Adipocyte (in vitro differentiated cells): ENCODE measurements around the gene ARPP21.
"Not testable (repeated sequence)": the region's sequence is repeated elsewhere in the genome, so short reads cannot be mapped to it uniquely, and the experiment has no call there.

ENCODE experiments used
- DNase-seq: peaks from one replicate; pipeline ENCODE4 v3.0.0-alpha.2; 2015; ENCODE audit warnings: low read depth
- H3K27me3 ChIP-seq: replicated peaks from 2 replicates; pipeline ENCODE4 v1.7.0; 2013; ENCODE audit warnings: mild to moderate bottlenecking, low read length, moderate library complexity; ENCODE audit not compliant: control insufficient read depth, insufficient read depth
- H3K36me3 ChIP-seq: 2 replicates; pipeline ENCODE4 v1.7.0; 2013; ENCODE audit warnings: low read length, mild to moderate bottlenecking, moderate library complexity; ENCODE audit not compliant: control insufficient read depth, insufficient read depth, severe bottlenecking
- H3K4me1 ChIP-seq: 2 replicates; pipeline ENCODE4 v1.7.0; 2013; ENCODE audit warnings: mild to moderate bottlenecking, low read length, moderate library complexity; ENCODE audit not compliant: control insufficient read depth, insufficient read depth
- H3K4me3 ChIP-seq: 2 replicates; pipeline ENCODE4 v1.7.0; 2013; ENCODE audit warnings: mild to moderate bottlenecking, low read length, moderate library complexity
- H3K9ac ChIP-seq: 2 replicates; pipeline ENCODE4 v1.7.0; 2013; ENCODE audit warnings: mild to moderate bottlenecking, low read length, moderate library complexity
- H3K9me3 ChIP-seq: 2 replicates; pipeline ENCODE4 v1.7.0; 2013; ENCODE audit warnings: mild to moderate bottlenecking, low read length, moderate library complexity; ENCODE audit not compliant: control insufficient read depth

The ARPP21 gene

GRCh38 chr3:35639254-35640186, at the start of gene ARPP21:
Gene ARPP21 (plus strand): TSS chr3:35639525. CDS start chr3:35681752, 42,227 bp downstream.
- Histone ChIP-seq H3K36me3 (no peaks in the 10 kb centered on the region), H3K4me3 (peak within 1 kb of the TSS; percentile 70), H3K27me3 (peaks cover 38% of the 10 kb centered on the region), H3K9ac (no peak within 1 kb of the TSS), H3K4me1 (peaks cover 7% of the 10 kb centered on the region), H3K9me3 (no peaks in the 10 kb centered on the region)
- DNase-seq = peak; percentile 61

GRCh38 chr3:35592589-35593295, 46.6 kb upstream of the ARPP21 start:
- H3K4me1 ChIP-seq = no peaks in the 10 kb centered on the region
- DNase-seq = no peak
- no peaks in the 10 kb centered on the region for H3K36me3 ChIP-seq
- no peaks in the 10 kb centered on the region for H3K9me3 ChIP-seq
- H3K27me3 ChIP-seq = no peaks in the 10 kb centered on the region
- no peak overlapping the region for H3K9ac ChIP-seq
- H3K4me3 ChIP-seq = no peak overlapping the region

GRCh38 chr3:35594739-35595138, 44.6 kb upstream of the ARPP21 start:
- Histone ChIP-seq H3K9me3 (no peaks in the 10 kb centered on the region), H3K4me3 (no peak overlapping the region), H3K36me3 (no peaks in the 10 kb centered on the region), H3K27me3 (no peaks in the 10 kb centered on the region), H3K4me1 (no peaks in the 10 kb centered on the region), H3K9ac (no peak overlapping the region)
- no peak for DNase-seq

- Histone ChIP-seq H3K27me3 (no peaks in the 10 kb centered on the region), H3K9me3 (no peaks in the 10 kb centered on the region), H3K4me1 (no peaks in the 10 kb centered on the region), H3K4me3 (no peak overlapping the region), H3K36me3 (no peaks in the 10 kb centered on the region), H3K9ac (no peak overlapping the region)
- no peak for DNase-seq
Measured at GRCh38 chr3:35596335-35596995, 42.9 kb upstream of the ARPP21 start.

- H3K4me1 ChIP-seq = no peaks in the 10 kb centered on the region
- no peak overlapping the region for H3K9ac ChIP-seq
- H3K4me3 ChIP-seq = no peak overlapping the region
- no peaks in the 10 kb centered on the region for H3K9me3 ChIP-seq
- DNase-seq = no peak
- no peaks in the 10 kb centered on the region for H3K27me3 ChIP-seq
- no peaks in the 10 kb centered on the region for H3K36me3 ChIP-seq
Measured at GRCh38 chr3:35597490-35597889, 41.8 kb upstream of the ARPP21 start.

- H3K4me1 ChIP-seq = no peaks in the 10 kb centered on the region
- no peak overlapping the region for H3K9ac ChIP-seq
- H3K9me3 ChIP-seq = no peaks in the 10 kb centered on the region
- H3K36me3 ChIP-seq = no peaks in the 10 kb centered on the region
- H3K4me3 ChIP-seq = no peak overlapping the region
- DNase-seq = no peak
- no peaks in the 10 kb centered on the region for H3K27me3 ChIP-seq
Measured at GRCh38 chr3:35598804-35599203, 40.5 kb upstream of the ARPP21 start.

- Histone ChIP-seq H3K9ac (no peak overlapping the region), H3K9me3 (peaks cover 5% of the 10 kb centered on the region), H3K4me1 (no peaks in the 10 kb centered on the region), H3K4me3 (no peak overlapping the region), H3K27me3 (no peaks in the 10 kb centered on the region), H3K36me3 (no peaks in the 10 kb centered on the region)
- no peak for DNase-seq
Measured at GRCh38 chr3:35601959-35602358, 37.4 kb upstream of the ARPP21 start.

- no peak for DNase-seq
- Histone ChIP-seq H3K27me3 (no peaks in the 10 kb centered on the region), H3K4me3 (no peak overlapping the region), H3K4me1 (no peaks in the 10 kb centered on the region), H3K9ac (no peak overlapping the region), H3K36me3 (no peaks in the 10 kb centered on the region), H3K9me3 (peaks cover 5% of the 10 kb centered on the region)
Measured at GRCh38 chr3:35602395-35602936, 36.9 kb upstream of the ARPP21 start.

GRCh38 chr3:35616346-35616745, 23.0 kb upstream of the ARPP21 start:
- H3K27me3 ChIP-seq = no peaks in the 10 kb centered on the region
- no peak for DNase-seq
- no peak overlapping the region for H3K4me3 ChIP-seq
- no peaks in the 10 kb centered on the region for H3K9me3 ChIP-seq
- H3K9ac ChIP-seq = no peak overlapping the region
- H3K4me1 ChIP-seq = no peaks in the 10 kb centered on the region
- no peaks in the 10 kb centered on the region for H3K36me3 ChIP-seq

- Histone ChIP-seq H3K9me3 (no peaks in the 10 kb centered on the region), H3K36me3 (no peaks in the 10 kb centered on the region), H3K27me3 (no peaks in the 10 kb centered on the region), H3K9ac (no peak overlapping the region), H3K4me3 (no peak overlapping the region), H3K4me1 (no peaks in the 10 kb centered on the region)
- DNase-seq = no peak
Measured at GRCh38 chr3:35617370-35617769, 22.0 kb upstream of the ARPP21 start.

- not testable (repeated sequence) for H3K9me3 ChIP-seq, H3K4me3 ChIP-seq, DNase-seq, H3K36me3 ChIP-seq, H3K4me1 ChIP-seq, H3K27me3 ChIP-seq, H3K9ac ChIP-seq
Measured at GRCh38 chr3:35620238-35620637, 19.1 kb upstream of the ARPP21 start.
